GM19468 (cell line): ENCODE results near the gene ASF1B.

ENCODE experiments used
- ATAC-seq: cut with Tn5 transposase; IDR thresholded peaks from one replicate; pipeline ENCODE4 v1.9.1; 2021; ENCODE audit warnings: mild to moderate bottlenecking, moderate library complexity, moderate number of reproducible peaks; ENCODE audit not compliant: unreplicated experiment; ENCODE audit errors: extremely low read depth

The ASF1B gene

GRCh38 chr19:14112809-14113385 is 23.5 kb downstream of the ASF1B start:
- no peak for ATAC-seq

GRCh38 chr19:14112051-14112808 is 24.2 kb downstream of the ASF1B start:
- no peak for ATAC-seq

- ATAC-seq: no peak
Measured at GRCh38 chr19:14111486-14111885, 24.9 kb downstream of the ASF1B start.

DNA sequence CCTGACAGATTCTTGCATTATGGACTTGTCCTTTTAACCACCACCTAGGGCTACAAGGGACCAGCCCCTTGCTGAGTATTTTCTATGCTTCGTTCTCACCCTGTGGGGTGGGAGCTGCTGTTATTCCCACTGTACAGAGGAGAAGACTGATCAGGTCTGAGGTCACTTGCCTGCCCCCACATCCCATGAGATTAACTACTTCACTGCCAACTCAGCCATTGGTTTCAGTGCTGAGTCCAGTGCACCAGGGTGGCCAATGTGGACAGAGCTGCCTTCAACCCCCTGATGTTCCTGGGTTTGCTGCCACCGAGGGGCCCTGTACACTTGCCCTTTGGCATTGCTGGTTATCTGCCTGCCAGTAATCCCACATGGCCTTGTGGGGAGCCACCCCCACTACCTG is 25.7 kb downstream of the ASF1B start:
- ATAC-seq: no peak

GRCh38 chr19:14107581-14108461 is 28.6 kb downstream of the ASF1B start:
- ATAC-seq: no peak

DNA sequence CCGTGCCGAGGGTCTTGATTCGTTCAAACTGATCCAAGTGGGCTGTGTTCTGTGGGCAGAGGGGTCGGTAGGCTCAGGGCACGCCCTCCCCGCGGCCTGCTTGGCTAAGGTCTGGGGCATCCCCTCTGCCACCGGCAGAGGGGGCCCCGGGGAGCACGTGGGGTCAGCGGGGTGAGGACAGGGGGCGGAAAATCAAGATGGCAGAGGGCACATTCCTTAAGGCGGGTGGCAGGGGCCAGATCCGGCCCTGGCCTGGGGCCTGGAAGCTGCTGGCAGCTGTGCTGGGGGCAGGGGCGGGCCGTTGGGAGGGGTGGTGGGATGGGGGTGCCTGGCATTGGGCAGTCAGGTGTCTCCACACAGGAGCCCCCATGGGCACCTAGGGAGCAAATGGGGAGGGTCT is 29.5 kb downstream of the ASF1B start:
- no peak for ATAC-seq

DNA sequence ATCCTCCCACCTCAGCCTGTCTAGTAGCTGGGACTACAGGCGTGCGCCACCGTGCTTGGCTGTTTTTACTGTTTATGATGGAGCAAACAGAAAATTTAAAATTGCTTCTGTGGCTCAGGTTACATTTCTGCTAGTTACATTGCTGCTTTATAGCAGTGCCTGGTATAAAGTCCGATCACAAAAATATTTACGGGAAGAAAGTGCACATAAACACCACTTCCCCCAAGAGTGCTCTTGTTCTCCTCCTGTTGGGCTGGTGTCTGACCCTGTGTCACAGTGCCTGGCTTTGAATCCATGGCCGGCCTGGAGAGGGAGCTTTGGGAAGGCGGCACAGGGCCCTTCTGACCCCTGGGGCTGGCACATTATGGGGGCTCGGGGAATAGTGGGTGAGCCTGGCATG is 30.7 kb downstream of the ASF1B start:
- ATAC-seq: no peak

DNA sequence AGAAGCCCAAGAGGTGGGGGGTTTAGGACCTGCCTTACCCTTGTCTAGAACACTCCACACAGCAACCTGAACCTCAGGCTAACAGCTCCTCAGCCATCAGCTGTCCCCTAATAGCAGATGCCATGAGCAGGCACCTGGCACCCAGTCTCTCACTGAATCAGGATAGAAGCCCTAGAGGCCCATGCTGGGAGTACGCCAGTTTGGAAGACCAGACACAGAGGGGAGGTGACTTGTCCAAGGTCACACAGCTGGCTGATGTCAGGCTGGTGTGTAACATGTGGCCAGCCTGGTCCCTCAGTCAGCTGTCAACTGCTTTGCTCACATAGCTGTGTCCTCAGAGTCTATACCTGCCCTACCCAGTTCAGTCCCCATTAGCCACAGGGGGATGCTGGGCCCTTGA is 33.1 kb downstream of the ASF1B start:
- ATAC-seq: no peak

DNA sequence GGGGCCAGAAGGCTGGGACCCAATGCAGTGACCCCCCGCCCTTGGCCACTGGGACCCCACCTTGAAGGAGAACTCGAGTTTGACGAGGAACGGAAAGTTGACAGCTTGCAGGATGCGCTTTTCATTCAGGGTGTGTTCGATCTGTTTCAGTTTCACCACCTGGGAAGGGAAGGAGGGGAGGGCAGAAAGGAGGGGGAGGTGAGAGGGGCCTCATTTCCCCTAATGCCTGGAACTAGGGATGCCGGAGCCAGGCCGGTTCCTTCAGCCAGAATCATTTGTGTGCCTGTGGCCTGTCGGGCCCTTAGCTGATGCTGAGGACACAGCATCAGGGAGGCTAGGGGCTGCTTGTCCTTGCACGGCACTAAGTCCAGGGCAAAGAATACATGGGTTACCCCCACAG is 33.6 kb downstream of the ASF1B start:
- ATAC-seq: no peak

- ATAC-seq: no peak
Measured at GRCh38 chr19:14102102-14102696, 34.2 kb downstream of the ASF1B start.

DNA sequence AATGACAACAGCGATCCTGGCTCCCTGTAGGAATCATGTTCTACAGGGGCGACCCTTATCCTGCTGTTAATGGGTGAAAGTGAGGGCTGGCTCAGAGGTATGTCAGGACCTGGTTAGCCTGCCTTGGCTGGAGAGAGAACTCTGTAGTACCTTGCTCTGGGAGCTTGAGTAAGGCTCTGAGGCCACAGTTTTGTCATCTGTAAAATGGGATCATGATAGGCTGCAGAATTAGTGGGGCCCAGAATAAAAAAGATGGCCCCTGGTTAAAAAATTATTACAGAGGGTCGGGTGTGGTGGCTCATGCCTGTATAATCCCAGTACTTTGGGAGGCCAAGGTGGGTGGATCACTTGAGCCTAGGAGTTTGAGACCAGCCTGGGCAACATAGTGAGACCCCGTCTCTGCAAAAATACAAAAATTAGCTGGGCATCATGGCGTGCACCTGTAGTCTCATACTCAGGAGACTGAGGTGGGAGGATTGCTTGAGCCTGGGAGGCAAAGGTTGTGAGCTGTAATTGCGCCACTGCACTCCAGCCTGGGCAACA is 35.3 kb downstream of the ASF1B start:
- ATAC-seq: no peak

DNA sequence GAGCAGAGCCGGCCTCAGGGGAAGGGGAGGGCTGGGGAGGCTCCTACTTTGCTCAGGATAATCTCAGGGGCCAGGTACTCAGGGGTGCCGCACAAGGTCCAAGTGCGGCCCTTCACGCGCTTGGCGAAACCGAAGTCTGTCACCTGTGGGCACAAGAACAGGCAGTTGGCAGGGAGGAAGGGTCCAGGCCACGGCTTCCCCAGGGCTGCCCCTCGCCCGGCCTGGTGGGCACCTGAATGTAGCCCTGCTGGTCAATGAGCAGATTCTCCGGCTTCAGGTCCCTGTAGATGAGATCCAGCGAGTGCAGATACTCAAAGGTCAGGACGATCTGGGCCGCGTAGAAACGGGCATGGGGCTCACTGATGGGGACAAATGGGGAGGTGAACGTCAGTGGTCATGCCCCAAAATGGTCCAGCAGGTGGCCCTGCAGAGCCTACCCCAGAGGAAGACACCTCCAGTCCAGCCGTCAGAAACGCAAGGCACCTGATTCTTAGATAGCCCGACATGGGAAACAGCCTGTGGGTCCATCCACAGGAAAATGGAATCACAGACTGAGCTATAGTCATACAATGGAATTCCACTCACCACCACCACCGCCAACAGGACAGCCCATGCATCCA is 38.7 kb downstream of the ASF1B start:
- ATAC-seq: no peak

- no peak for ATAC-seq
Measured at GRCh38 chr19:14096272-14096992, 40.0 kb downstream of the ASF1B start.

DNA sequence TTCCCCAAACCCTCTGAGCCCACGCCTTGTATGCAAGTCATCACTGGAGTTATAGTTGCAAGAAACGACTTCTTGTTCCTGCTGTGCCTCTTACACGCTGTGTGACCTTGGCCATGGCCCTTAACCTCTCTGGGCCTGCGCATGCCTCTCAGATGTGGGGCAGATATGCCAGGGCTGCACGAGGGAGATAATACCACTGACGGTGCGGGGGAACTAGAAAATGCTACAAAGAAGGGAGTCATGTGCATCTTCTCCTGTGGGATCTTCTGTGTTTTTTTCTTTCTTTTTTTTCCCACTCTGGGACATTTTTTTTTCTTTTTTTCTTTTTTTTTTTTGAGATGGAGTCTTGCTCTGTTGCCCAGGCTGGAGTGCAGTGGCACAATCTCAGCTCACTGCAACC is 41.5 kb downstream of the ASF1B start:
- ATAC-seq: no peak

- ATAC-seq: no peak
Measured at GRCh38 chr19:14093117-14093823, 43.1 kb downstream of the ASF1B start.

DNA sequence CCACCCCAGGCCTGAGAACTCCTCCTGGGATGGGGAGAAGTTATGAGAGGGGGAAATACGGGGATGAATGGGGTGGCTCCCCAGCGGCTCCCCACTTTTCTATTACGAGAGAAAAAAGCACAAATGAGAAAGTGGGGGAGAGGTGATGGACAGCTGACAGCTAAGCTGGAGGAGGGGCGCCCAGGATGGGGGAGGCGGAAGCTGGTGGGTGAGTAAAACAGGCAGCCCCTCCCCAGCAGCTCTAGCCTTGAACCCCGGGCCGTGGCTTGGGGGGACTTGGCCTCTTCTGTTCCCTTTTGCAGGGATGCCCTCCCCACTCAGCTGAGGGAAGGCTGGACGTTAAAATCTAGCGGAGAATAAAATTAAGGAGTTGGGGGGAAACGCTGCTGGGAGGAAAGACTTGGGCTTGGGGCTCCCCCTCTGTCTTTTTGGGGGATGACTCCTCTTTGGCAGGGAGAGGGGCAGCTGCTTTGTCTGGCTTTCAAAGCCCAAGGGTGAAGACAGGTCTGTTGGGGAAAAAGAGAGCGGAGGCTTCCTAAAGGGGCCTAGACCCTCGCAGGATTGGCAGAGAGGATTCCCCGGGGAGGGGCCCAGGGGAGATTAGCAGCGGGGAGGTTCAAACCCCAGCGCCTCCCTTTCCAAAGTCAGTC is 44.5 kb downstream of the ASF1B start:
- ATAC-seq: no peak

DNA sequence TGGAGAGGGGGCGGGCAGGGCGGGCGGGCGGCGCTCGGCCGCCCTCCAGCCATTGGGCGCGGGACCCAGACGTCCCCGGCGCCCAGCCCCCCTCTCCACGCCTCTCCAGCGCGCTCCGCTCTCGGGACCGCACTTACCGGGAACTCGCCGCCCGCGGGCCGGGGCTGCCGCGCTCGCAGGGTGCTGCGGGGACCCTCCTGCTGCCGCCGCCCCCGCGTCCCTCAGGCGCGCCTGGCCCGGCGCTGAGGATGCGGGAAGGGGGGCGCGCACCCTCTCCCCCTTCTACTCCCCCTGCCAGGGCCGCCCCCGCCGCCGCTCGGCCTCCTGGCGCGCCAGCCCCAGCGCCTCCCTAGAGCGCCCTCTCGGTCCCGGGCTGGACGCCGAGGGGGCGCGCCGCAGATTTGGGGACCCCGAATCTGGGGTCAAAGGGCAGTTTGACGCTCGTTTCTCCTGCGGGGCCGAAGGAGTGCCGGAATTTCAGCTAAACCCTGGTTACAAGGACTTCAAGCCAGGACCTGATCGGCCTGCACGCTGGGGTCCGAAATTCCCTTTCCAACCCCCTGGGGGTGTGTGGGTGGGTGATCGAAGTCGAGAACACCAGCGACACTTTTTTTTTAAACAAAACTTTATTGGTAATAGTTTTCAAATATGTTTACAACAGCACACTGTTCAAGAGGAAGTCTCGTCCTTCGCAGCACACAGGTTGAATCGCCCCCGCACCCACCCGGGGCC is 45.1 kb downstream of the ASF1B start:
- ATAC-seq: peak; percentile 37
